ENCODE measurements around the gene MELTF. TPM values are rescaled to one million over a fixed set of nuclear protein-coding genes. Genes with fewer than 3 reads are reported as not detected.

Gene MELTF
- total RNA-seq, 4 donors from 2014 or later = 3.2 to 5.9 (median 3.9) TPM

DNA sequence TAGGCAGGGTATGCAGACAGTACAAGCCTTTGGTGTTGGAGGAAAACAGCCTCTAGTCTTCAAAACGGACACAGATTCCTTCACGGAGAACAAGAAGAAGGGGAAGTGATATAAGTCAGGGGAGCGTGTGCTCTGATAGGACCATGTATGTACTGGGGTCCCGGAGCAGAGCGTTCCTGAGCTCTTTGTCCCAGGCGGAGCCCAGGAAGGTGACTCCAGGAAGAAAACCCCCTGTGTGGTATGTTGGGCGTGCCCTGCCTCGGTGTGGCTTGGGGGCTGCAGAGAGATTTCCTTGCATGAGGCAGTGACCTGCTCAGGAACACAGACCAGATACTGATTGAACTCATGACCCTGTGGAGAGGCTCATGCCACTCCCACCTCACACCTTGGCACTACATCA is 21.7 kb downstream of the MELTF start:
- TF ChIP-seq, protein P1, sequence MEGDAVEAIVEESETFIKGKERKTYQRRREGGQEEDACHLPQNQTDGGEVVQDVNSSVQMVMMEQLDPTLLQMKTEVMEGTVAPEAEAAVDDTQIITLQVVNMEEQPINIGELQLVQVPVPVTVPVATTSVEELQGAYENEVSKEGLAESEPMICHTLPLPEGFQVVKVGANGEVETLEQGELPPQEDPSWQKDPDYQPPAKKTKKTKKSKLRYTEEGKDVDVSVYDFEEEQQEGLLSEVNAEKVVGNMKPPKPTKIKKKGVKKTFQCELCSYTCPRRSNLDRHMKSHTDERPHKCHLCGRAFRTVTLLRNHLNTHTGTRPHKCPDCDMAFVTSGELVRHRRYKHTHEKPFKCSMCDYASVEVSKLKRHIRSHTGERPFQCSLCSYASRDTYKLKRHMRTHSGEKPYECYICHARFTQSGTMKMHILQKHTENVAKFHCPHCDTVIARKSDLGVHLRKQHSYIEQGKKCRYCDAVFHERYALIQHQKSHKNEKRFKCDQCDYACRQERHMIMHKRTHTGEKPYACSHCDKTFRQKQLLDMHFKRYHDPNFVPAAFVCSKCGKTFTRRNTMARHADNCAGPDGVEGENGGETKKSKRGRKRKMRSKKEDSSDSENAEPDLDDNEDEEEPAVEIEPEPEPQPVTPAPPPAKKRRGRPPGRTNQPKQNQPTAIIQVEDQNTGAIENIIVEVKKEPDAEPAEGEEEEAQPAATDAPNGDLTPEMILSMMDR (IDR thresholded peaks at IDR 0.05) = no peak
- TF ChIP-seq POLR2A (IDR thresholded peaks at IDR 0.05) = no peak
- intact Hi-C loops (cut with DNase I) = loop anchor here (10.0 kb wide), 1 partner anchor 187 kb away; no protein-coding TSS in a partner anchor
- no peak overlapping the region for H3K4me3 ChIP-seq
- no peak for DNase-seq
- H3K9me3 ChIP-seq = no peaks in the 10 kb centered on the region
- no peaks in the 10 kb centered on the region for H3K27me3 ChIP-seq
- no peak overlapping the region for H3K27ac ChIP-seq
- H3K36me3 ChIP-seq = no peaks in the 10 kb centered on the region
- peaks cover 0 to 13% (median 7%) of the 10 kb centered on the region in 3 donors for H3K4me1 ChIP-seq
- WGBS, 2 donors = 73 to 88% methylated on average over 6 to 8 of the region's 8 CpGs

DNA sequence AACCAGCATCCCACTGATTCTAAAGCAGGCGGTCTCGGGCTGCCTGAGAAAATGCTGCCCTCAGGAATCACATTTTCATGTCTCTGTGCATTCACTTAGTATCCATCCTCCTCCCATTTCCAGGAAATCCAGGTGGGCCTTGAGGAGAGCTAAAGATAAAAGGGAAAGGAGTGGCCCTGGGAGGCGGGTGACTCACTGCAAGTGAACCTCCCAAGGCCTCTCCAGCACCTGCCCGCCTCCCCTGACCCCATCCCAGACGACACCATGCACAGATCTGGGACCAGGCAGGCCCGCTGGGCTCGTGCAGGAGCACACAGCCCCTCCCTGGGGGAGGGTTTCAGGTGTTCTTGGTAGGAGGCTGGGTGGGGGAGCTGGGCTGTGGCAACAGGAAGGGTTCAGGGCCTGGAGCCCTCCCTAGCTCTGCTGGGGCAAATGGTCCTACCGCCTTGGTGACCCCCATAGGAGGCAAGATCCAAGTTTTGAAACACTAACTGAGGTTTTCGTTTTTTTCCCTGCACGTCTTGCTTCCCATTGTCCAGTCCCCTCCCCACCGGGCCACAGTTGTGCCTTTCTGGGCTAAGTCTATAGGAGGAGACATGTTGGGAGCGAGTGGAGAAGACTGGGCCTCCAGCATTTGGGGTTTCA is 22.2 kb downstream of the MELTF start:
- H3K4me3 ChIP-seq = no peak overlapping the region
- DNase-seq = no peak
- H3K27me3 ChIP-seq = no peaks in the 10 kb centered on the region
- no peaks in the 10 kb centered on the region for H3K9me3 ChIP-seq
- H3K36me3 ChIP-seq = no peaks in the 10 kb centered on the region
- H3K27ac ChIP-seq = no peak overlapping the region
- WGBS, 2 donors = 69 to 70% methylated on average over 8 to 11 of the region's 12 CpGs
- TF ChIP-seq, protein P1 (IDR thresholded peaks at IDR 0.05) = no peak
- no peak for TF ChIP-seq POLR2A (IDR thresholded peaks at IDR 0.05)
- H3K4me1 ChIP-seq = peaks cover 0 to 15% (median 7%) of the 10 kb centered on the region in 3 donors
- intact Hi-C loops (cut with DNase I) = loop anchor here (10.0 kb wide), 1 partner anchor 187 kb away; no protein-coding TSS in a partner anchor

DNA sequence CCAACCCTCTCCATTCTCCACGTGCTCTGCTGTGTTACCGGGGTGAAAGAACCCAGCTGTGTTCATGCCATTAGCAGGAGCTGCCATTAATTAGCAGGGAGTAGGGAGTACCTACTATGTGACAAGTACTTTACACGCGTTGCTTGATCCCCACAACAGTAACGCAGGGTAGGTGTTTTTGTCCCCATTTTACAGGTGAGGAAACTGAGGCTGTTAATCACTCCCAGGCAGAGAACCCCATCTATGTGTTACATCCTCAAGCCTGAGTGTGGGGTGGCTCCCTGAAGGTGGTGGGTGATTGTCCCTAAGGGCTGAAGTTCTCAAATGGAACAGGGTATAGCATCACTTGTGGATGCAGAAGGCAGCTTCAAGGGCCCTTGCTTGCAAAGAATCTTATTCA is 22.8 kb downstream of the MELTF start:
- H3K9me3 ChIP-seq = no peaks in the 10 kb centered on the region
- H3K4me1 ChIP-seq = peaks cover 0 to 21% (median 8%) of the 10 kb centered on the region in 3 donors
- no peak for DNase-seq
- 86 to 100% methylated on average over 1 to 5 of the region's 5 CpGs for WGBS, 2 donors
- H3K27me3 ChIP-seq = no peaks in the 10 kb centered on the region
- H3K27ac ChIP-seq = no peak overlapping the region
- no peaks in the 10 kb centered on the region for H3K36me3 ChIP-seq
- TF ChIP-seq POLR2A (IDR thresholded peaks at IDR 0.05) = no peak
- intact Hi-C loops (cut with DNase I) = loop anchor here (10.0 kb wide), 1 partner anchor 188 kb away; no protein-coding TSS in a partner anchor
- H3K4me3 ChIP-seq = no peak overlapping the region

DNA sequence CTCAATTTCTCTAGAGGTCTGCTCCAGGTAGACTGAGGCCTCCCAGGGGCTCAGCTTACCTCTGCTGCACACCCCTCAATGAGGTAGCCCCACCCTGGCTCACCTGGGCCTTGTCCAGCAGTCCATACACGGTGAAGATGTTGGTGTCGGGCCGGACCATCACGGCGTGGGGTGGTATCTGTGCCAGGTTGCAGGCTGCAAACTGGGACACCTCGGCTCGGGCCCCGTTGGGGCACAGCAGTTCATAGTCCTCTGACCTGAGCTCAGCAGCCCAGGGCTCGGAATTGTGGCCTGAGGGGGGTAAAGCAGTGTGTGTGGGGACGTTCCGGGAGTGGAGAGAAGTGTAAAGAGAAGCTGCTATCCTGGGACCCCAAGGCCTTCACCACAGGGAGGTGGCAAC is 23.2 kb downstream of the MELTF start:
- intact Hi-C loops (cut with DNase I) = loop anchor here (10.0 kb wide), 1 partner anchor 188 kb away; no protein-coding TSS in a partner anchor
- peaks cover 0 to 25% (median 9%) of the 10 kb centered on the region in 3 donors for H3K4me1 ChIP-seq
- 80% methylated on average over 1 of the region's 11 CpGs; no CpG with 5 or more reads in 1 of the 2 donors for WGBS, 2 donors
- H3K4me3 ChIP-seq = no peak overlapping the region
- no peaks in the 10 kb centered on the region for H3K9me3 ChIP-seq
- H3K27me3 ChIP-seq = no peaks in the 10 kb centered on the region
- no peak overlapping the region for H3K27ac ChIP-seq
- TF ChIP-seq, protein P1 (IDR thresholded peaks at IDR 0.05) = no peak
- TF ChIP-seq POLR2A (IDR thresholded peaks at IDR 0.05) = no peak
- no peak for DNase-seq
- no peaks in the 10 kb centered on the region for H3K36me3 ChIP-seq

- TF ChIP-seq POLR2A (IDR thresholded peaks at IDR 0.05) = no peak
- TF ChIP-seq, protein P1 (IDR thresholded peaks at IDR 0.05) = no peak
- DNase-seq = no peak
- peaks cover 0 to 28% (median 9%) of the 10 kb centered on the region in 3 donors for H3K4me1 ChIP-seq
- H3K36me3 ChIP-seq = no peaks in the 10 kb centered on the region
- WGBS, 2 donors = 17 to 34% methylated on average over 10 to 13 of the region's 61 CpGs
- peak overlapping the region; percentile 57 to 80 (median 68) for H3K4me3 ChIP-seq
- H3K9me3 ChIP-seq = no peaks in the 10 kb centered on the region
- peak overlapping the region; percentile 82 to 93 (median 92) for H3K27ac ChIP-seq
- intact Hi-C loops (cut with DNase I) = loop anchor here (10.0 kb wide), 1 partner anchor 191 kb away; no protein-coding TSS in a partner anchor
- no peaks in the 10 kb centered on the region for H3K27me3 ChIP-seq
Observed at GRCh38 chr3:197003461-197004385, 25.9 kb downstream of the MELTF start.
